Neural cell (in vitro differentiated cells): ENCODE data around the gene CHKB. TPM values are rescaled to one million over a fixed set of nuclear protein-coding genes. Genes with fewer than 3 reads are reported as not detected.

Experiments
- H2AFZ ChIP-seq: fragments of 200-600, 300-800 bp; sonication (generic), shearing (Covaris generic); 2 replicates; pipeline ENCODE4 v1.6.0; 2014; ENCODE audit warnings: low read depth, mild to moderate bottlenecking, antibody characterized with exemption, low read length, moderate library complexity
- H3F3A ChIP-seq: fragments of 200-600 bp; shearing (Covaris generic); 2 replicates; pipeline ENCODE4 v1.6.1; 2016; ENCODE audit warnings: mild to moderate bottlenecking, moderate library complexity, mixed read lengths, antibody characterized with exemption, low read length; ENCODE audit not compliant: insufficient read depth, poor library complexity, severe bottlenecking
- H3K27ac ChIP-seq: fragments of 200-600, 300-800 bp; sonication (generic), shearing (Covaris generic); 2 replicates; pipeline ENCODE4 v1.5.1; 2014; ENCODE audit warnings: mild to moderate bottlenecking, low read length, moderate library complexity
- H3K27me3 ChIP-seq: fragments of 300-800, 200-600 bp; sonication (generic), shearing (Covaris generic); 2 replicates; pipeline ENCODE4 v1.6.0; 2014; ENCODE audit warnings: mild to moderate bottlenecking, low read depth, low read length, moderate library complexity; ENCODE audit not compliant: insufficient read depth
- H3K36me3 ChIP-seq: fragments of 300-800, 200-600 bp; sonication (generic), shearing (Covaris generic); 2 replicates; pipeline ENCODE4 v1.5.1; 2014; ENCODE audit warnings: mild to moderate bottlenecking, antibody characterized with exemption, low read length, moderate library complexity; ENCODE audit not compliant: insufficient read depth
- H3K4me2 ChIP-seq: fragments of 300-800, 200-600 bp; sonication (generic), shearing (Covaris generic); 2 replicates; pipeline ENCODE4 v1.6.0; 2014; ENCODE audit warnings: mild to moderate bottlenecking, low read length
- H3K4me3 ChIP-seq: fragments of 300-800, 200-600 bp; sonication (generic), shearing (Covaris generic); 2 replicates; pipeline ENCODE4 v1.5.1; 2014; ENCODE audit warnings: mild to moderate bottlenecking, low read length, moderate library complexity
- H3K79me2 ChIP-seq: fragments of 200-600 bp; shearing (Covaris generic); replicated peaks from 2 replicates; pipeline ENCODE4 v1.6.0; 2014; ENCODE audit warnings: mild to moderate bottlenecking, low read length, moderate library complexity; ENCODE audit not compliant: insufficient read depth
- H3K9ac ChIP-seq: fragments of 300-800, 200-600 bp; sonication (generic), shearing (Covaris generic); 2 replicates; pipeline ENCODE4 v1.6.1; 2016; ENCODE audit warnings: mild to moderate bottlenecking, low read length, mixed read lengths
- H3K9me2 ChIP-seq: fragments of 200-600 bp; shearing (Covaris generic); 2 replicates; pipeline ENCODE4 v1.6.1; 2016; ENCODE audit warnings: mild to moderate bottlenecking, low read length, mixed read lengths; ENCODE audit not compliant: insufficient read depth
- H3K9me3 ChIP-seq: fragments of 200-600, 300-800 bp; sonication (generic), shearing (Covaris generic); 2 replicates; pipeline ENCODE4 v1.6.1; 2016; ENCODE audit warnings: mild to moderate bottlenecking, mixed run types, low read length, moderate library complexity, mixed read lengths
- H4K20me1 ChIP-seq: fragments of 200-600 bp; shearing (Covaris generic); 2 replicates; pipeline ENCODE4 v1.6.1; 2016; ENCODE audit warnings: mild to moderate bottlenecking, mixed run types; ENCODE audit not compliant: insufficient read depth
- EP300 ChIP-seq: fragments of 450-650 bp; conservative IDR thresholded peaks from 2 replicates; pipeline ENCODE4 v1.6.1; 2014; ENCODE audit warnings: antibody characterized with exemption, mild to moderate bottlenecking, moderate library complexity; ENCODE audit not compliant: poor library complexity, severe bottlenecking
- EZH2 ChIP-seq: fragments of 200-600, 300-800 bp; shearing (Covaris generic), sonication (generic); IDR thresholded peaks from 2 replicates; pipeline ENCODE4 v1.6.1; 2014; ENCODE audit warnings: antibody characterized with exemption, low read length, borderline replicate concordance, mild to moderate bottlenecking; ENCODE audit not compliant: insufficient read depth, poor library complexity, severe bottlenecking
- MXI1 ChIP-seq: fragments of 450-650 bp; conservative IDR thresholded peaks from 2 replicates; pipeline ENCODE4 v1.6.1; 2014; ENCODE audit warnings: antibody characterized with exemption, mild to moderate bottlenecking; ENCODE audit not compliant: poor library complexity, severe bottlenecking
- POLR2AphosphoS5 ChIP-seq: IDR thresholded peaks from 2 replicates; pipeline ENCODE4 v1.6.1; 2012
- RAD21 ChIP-seq: fragments of 450-650 bp; conservative IDR thresholded peaks from 2 replicates; pipeline ENCODE4 v1.6.1; 2014; ENCODE audit warnings: antibody characterized with exemption, mild to moderate bottlenecking, moderate library complexity
- SMC3 ChIP-seq: fragments of 450-650 bp; conservative IDR thresholded peaks from 2 replicates; pipeline ENCODE4 v1.6.1; 2014; ENCODE audit warnings: antibody characterized with exemption, mild to moderate bottlenecking, moderate library complexity; ENCODE audit not compliant: poor library complexity
- TAF1 ChIP-seq: IDR thresholded peaks from 2 replicates; pipeline ENCODE4 v1.6.1; 2012; ENCODE audit warnings: low read depth
- polyA plus RNA-seq: library from polyadenylated mRNA; depleted of rRNA; stranded (reverse); fragments of >200 nt; gene quantifications from 2 replicates; pipeline ENCODE4 v1.2.3, GENCODE V29; 2014
- TF ChIP-seq, protein P1 (sequence below): fragments of 450-650 bp; IDR thresholded peaks from 2 replicates; pipeline ENCODE4 v1.5.1; 2014; ENCODE audit warnings: antibody characterized with exemption, mild to moderate bottlenecking, moderate library complexity; ENCODE audit not compliant: poor library complexity, severe bottlenecking
- TF ChIP-seq, protein P2 (sequence below): IDR thresholded peaks from 2 replicates; pipeline ENCODE4 v1.6.1; 2012; ENCODE audit warnings: borderline replicate concordance

CHKB gene
- polyA plus RNA-seq, 1 donor from 2014 or later = 173 TPM

DNA sequence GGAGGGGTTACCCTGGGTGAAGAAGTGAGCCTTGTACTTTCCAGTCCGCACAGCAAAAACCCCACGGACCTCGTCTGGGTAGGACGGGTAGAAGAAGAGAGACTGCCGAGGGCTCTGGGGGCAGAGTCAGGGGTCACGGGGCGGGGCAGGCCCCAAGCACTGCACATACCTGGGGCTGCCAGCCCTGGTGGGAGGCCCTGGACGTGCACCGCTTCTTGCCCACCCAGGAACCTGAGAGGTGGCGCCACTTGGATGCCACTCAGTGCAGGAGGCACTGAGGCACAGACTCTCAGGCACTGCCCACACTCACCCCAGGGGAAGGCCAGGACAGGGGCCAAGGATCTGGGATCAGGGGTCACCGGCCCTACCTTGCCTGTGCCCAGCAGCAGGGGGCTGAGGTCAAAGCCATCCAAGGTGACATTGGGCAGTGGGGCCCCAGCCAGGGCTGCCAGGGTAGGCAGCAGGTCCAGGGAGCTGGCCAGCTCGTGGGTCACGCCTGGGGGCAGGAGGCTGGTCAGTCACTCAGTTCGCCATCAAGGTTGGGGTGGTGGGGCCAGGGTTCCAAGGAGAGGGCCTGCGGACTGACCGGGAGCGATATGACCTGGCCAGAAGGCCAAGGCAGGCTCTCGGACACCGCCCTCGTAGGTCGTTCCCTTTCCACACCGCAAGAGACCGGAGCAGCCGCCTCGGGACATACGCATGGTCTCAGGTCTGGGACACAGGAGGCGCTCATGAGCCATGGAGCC lies 43.1 kb upstream of the CHKB start:
- no peak for TF ChIP-seq SMC3
- TF ChIP-seq, protein P1, sequence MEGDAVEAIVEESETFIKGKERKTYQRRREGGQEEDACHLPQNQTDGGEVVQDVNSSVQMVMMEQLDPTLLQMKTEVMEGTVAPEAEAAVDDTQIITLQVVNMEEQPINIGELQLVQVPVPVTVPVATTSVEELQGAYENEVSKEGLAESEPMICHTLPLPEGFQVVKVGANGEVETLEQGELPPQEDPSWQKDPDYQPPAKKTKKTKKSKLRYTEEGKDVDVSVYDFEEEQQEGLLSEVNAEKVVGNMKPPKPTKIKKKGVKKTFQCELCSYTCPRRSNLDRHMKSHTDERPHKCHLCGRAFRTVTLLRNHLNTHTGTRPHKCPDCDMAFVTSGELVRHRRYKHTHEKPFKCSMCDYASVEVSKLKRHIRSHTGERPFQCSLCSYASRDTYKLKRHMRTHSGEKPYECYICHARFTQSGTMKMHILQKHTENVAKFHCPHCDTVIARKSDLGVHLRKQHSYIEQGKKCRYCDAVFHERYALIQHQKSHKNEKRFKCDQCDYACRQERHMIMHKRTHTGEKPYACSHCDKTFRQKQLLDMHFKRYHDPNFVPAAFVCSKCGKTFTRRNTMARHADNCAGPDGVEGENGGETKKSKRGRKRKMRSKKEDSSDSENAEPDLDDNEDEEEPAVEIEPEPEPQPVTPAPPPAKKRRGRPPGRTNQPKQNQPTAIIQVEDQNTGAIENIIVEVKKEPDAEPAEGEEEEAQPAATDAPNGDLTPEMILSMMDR = no peak
- TF ChIP-seq EZH2 = no peak
- TF ChIP-seq MXI1 = no peak
- TF ChIP-seq EP300 = no peak
- no peak for TF ChIP-seq RAD21
- no peak for TF ChIP-seq POLR2AphosphoS5
- TF ChIP-seq, protein P2, sequence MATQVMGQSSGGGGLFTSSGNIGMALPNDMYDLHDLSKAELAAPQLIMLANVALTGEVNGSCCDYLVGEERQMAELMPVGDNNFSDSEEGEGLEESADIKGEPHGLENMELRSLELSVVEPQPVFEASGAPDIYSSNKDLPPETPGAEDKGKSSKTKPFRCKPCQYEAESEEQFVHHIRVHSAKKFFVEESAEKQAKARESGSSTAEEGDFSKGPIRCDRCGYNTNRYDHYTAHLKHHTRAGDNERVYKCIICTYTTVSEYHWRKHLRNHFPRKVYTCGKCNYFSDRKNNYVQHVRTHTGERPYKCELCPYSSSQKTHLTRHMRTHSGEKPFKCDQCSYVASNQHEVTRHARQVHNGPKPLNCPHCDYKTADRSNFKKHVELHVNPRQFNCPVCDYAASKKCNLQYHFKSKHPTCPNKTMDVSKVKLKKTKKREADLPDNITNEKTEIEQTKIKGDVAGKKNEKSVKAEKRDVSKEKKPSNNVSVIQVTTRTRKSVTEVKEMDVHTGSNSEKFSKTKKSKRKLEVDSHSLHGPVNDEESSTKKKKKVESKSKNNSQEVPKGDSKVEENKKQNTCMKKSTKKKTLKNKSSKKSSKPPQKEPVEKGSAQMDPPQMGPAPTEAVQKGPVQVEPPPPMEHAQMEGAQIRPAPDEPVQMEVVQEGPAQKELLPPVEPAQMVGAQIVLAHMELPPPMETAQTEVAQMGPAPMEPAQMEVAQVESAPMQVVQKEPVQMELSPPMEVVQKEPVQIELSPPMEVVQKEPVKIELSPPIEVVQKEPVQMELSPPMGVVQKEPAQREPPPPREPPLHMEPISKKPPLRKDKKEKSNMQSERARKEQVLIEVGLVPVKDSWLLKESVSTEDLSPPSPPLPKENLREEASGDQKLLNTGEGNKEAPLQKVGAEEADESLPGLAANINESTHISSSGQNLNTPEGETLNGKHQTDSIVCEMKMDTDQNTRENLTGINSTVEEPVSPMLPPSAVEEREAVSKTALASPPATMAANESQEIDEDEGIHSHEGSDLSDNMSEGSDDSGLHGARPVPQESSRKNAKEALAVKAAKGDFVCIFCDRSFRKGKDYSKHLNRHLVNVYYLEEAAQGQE = no peak
- no peak for TF ChIP-seq TAF1
- Histone ChIP-seq H3K9ac (no peak overlapping the region), H3K27me3 (no peaks in the 10 kb centered on the region), H3K9me3 (no peaks in the 10 kb centered on the region), H3K4me2 (no peak overlapping the region), H4K20me1 (no peaks in the 10 kb centered on the region), H2AFZ (no peak overlapping the region), H3K27ac (no peak overlapping the region), H3K36me3 (no peaks in the 10 kb centered on the region), H3K9me2 (no peaks in the 10 kb centered on the region), H3K79me2 (no peaks in the 10 kb centered on the region), H3K4me3 (no peak overlapping the region), H3F3A (no peaks in the 10 kb centered on the region)

DNA sequence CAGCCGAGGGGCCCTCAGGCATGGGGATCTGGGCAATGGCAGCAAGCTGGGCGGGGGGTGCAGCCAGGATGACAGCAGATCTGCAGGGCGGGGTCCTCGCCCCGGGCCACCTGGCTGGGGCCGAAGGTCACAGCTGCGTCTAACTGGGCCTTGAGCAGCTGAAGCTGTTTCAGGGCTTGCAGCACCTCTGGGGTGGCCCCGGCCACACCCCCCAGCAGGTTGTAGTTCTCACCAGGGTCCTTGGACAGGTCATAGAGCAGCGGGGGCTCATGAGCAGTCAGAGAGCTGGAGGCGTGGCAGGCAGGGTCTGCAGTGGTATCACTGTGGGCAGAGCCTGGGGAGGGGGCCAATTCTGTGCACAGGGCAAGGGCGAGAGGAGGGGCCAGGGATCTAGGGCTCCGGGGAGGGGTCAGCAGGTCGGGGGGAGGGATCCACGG lies 42.5 kb upstream of the CHKB start:
- Histone ChIP-seq H3F3A (no peaks in the 10 kb centered on the region), H3K27me3 (no peaks in the 10 kb centered on the region), H3K79me2 (no peaks in the 10 kb centered on the region), H3K36me3 (no peaks in the 10 kb centered on the region), H3K9ac (no peak overlapping the region), H3K27ac (no peak overlapping the region), H3K9me3 (no peaks in the 10 kb centered on the region), H2AFZ (no peak overlapping the region), H3K4me3 (no peak overlapping the region), H3K9me2 (no peaks in the 10 kb centered on the region), H3K4me2 (no peak overlapping the region), H4K20me1 (no peaks in the 10 kb centered on the region)
- TF ChIP-seq POLR2AphosphoS5 (no peak), SMC3 (no peak), EP300 (no peak), RAD21 (no peak), TAF1 (no peak), MXI1 (no peak), EZH2 (no peak)
- TF ChIP-seq, protein P1 = no peak
- TF ChIP-seq, protein P2 = no peak
